Mucosa of stomach (tissue), 1 donor: Measurements from ENCODE around the gene GALNT18.

Source experiments
- H3K27me3 ChIP-seq: one replicate; pipeline ENCODE4 v1.7.0; 2013; ENCODE audit warnings: mild to moderate bottlenecking, low read length; ENCODE audit not compliant: control insufficient read depth, insufficient read depth
- H3K36me3 ChIP-seq: one replicate; pipeline ENCODE4 v1.7.0; 2013; ENCODE audit warnings: low read length; ENCODE audit not compliant: control insufficient read depth, insufficient read depth
- H3K4me1 ChIP-seq: one replicate; pipeline ENCODE4 v1.7.0; 2013; ENCODE audit warnings: mild to moderate bottlenecking, low read length; ENCODE audit not compliant: control insufficient read depth, insufficient read depth
- H3K4me3 ChIP-seq: one replicate; pipeline ENCODE4 v1.7.0; 2013; ENCODE audit warnings: low read length
- H3K9ac ChIP-seq: one replicate; pipeline ENCODE4 v1.7.0; 2013; ENCODE audit warnings: mild to moderate bottlenecking, low read length, moderate library complexity
- H3K9me3 ChIP-seq: one replicate; pipeline ENCODE4 v1.7.0; 2013; ENCODE audit warnings: mild to moderate bottlenecking, low read length, moderate library complexity; ENCODE audit not compliant: control insufficient read depth
- donor health status: Pancreatic carcinoma.

Gene GALNT18

GRCh38 chr11:11324090-11324489 lies 297.7 kb downstream of the GALNT18 start:
- Histone ChIP-seq H3K9me3 (no peaks in the 10 kb centered on the region), H3K27me3 (no peaks in the 10 kb centered on the region), H3K4me3 (no peak overlapping the region), H3K9ac (no peak overlapping the region), H3K36me3 (no peaks in the 10 kb centered on the region), H3K4me1 (no peaks in the 10 kb centered on the region)

- Histone ChIP-seq H3K27me3 (no peaks in the 10 kb centered on the region), H3K9me3 (no peaks in the 10 kb centered on the region), H3K4me1 (no peaks in the 10 kb centered on the region), H3K36me3 (no peaks in the 10 kb centered on the region), H3K4me3 (no peak overlapping the region), H3K9ac (no peak overlapping the region)
Measured at GRCh38 chr11:11322101-11322500, 299.7 kb downstream of the GALNT18 start.

GRCh38 chr11:11320825-11321224 lies 301.0 kb downstream of the GALNT18 start:
- Histone ChIP-seq H3K4me1 (no peaks in the 10 kb centered on the region), H3K4me3 (no peak overlapping the region)

GRCh38 chr11:11318961-11319360 lies 302.8 kb downstream of the GALNT18 start:
- Histone ChIP-seq H3K9me3 (no peaks in the 10 kb centered on the region), H3K36me3 (no peaks in the 10 kb centered on the region), H3K4me1 (no peaks in the 10 kb centered on the region), H3K4me3 (no peak overlapping the region), H3K9ac (no peak overlapping the region), H3K27me3 (no peaks in the 10 kb centered on the region)

More at GRCh38 chr11:11320825-11321224, 301.0 kb downstream of the GALNT18 start:
- H3K9ac ChIP-seq = no peak overlapping the region
- no peaks in the 10 kb centered on the region for H3K27me3 ChIP-seq
- H3K36me3 ChIP-seq = no peaks in the 10 kb centered on the region
- H3K9me3 ChIP-seq = no peaks in the 10 kb centered on the region

GRCh38 chr11:11318461-11318860 lies 303.3 kb downstream of the GALNT18 start:
- Histone ChIP-seq H3K9ac (no peak overlapping the region), H3K27me3 (no peaks in the 10 kb centered on the region), H3K36me3 (no peaks in the 10 kb centered on the region), H3K4me3 (no peak overlapping the region), H3K9me3 (no peaks in the 10 kb centered on the region), H3K4me1 (no peaks in the 10 kb centered on the region)

- H3K4me1 ChIP-seq = no peaks in the 10 kb centered on the region
- H3K4me3 ChIP-seq = no peak overlapping the region
- no peaks in the 10 kb centered on the region for H3K27me3 ChIP-seq
- H3K9me3 ChIP-seq = no peaks in the 10 kb centered on the region
- H3K36me3 ChIP-seq = no peaks in the 10 kb centered on the region
- H3K9ac ChIP-seq = no peak overlapping the region
Measured at GRCh38 chr11:11316651-11317230, 305.1 kb downstream of the GALNT18 start.

- no peaks in the 10 kb centered on the region for H3K4me1 ChIP-seq
- H3K9ac ChIP-seq = no peak overlapping the region
- H3K27me3 ChIP-seq = no peaks in the 10 kb centered on the region
- H3K36me3 ChIP-seq = no peaks in the 10 kb centered on the region
- no peaks in the 10 kb centered on the region for H3K9me3 ChIP-seq
- no peak overlapping the region for H3K4me3 ChIP-seq
Measured at GRCh38 chr11:11313902-11314692, 307.7 kb downstream of the GALNT18 start.

GRCh38 chr11:11313426-11313825 lies 308.4 kb downstream of the GALNT18 start:
- no peak overlapping the region for H3K4me3 ChIP-seq
- H3K36me3 ChIP-seq = no peaks in the 10 kb centered on the region
- H3K4me1 ChIP-seq = no peaks in the 10 kb centered on the region
- H3K9me3 ChIP-seq = no peaks in the 10 kb centered on the region
- no peaks in the 10 kb centered on the region for H3K27me3 ChIP-seq
- H3K9ac ChIP-seq = no peak overlapping the region

GRCh38 chr11:11312738-11313137 lies 309.1 kb downstream of the GALNT18 start:
- Histone ChIP-seq H3K9me3 (no peaks in the 10 kb centered on the region), H3K27me3 (no peaks in the 10 kb centered on the region), H3K4me1 (no peaks in the 10 kb centered on the region), H3K4me3 (no peak overlapping the region), H3K9ac (no peak overlapping the region), H3K36me3 (no peaks in the 10 kb centered on the region)

- H3K9ac ChIP-seq = no peak overlapping the region
- H3K36me3 ChIP-seq = no peaks in the 10 kb centered on the region
- H3K9me3 ChIP-seq = no peaks in the 10 kb centered on the region
- no peaks in the 10 kb centered on the region for H3K27me3 ChIP-seq
- H3K4me3 ChIP-seq = no peak overlapping the region
- H3K4me1 ChIP-seq = no peaks in the 10 kb centered on the region
Measured at GRCh38 chr11:11311169-11311568, 310.6 kb downstream of the GALNT18 start.

GRCh38 chr11:11309906-11310305 lies 311.9 kb downstream of the GALNT18 start:
- H3K9ac ChIP-seq = no peak overlapping the region
- H3K4me1 ChIP-seq = no peaks in the 10 kb centered on the region
- no peak overlapping the region for H3K4me3 ChIP-seq
- H3K27me3 ChIP-seq = no peaks in the 10 kb centered on the region
- no peaks in the 10 kb centered on the region for H3K36me3 ChIP-seq
- H3K9me3 ChIP-seq = no peaks in the 10 kb centered on the region

GRCh38 chr11:11308249-11308648 lies 313.6 kb downstream of the GALNT18 start:
- H3K27me3 ChIP-seq = no peaks in the 10 kb centered on the region
- H3K36me3 ChIP-seq = no peaks in the 10 kb centered on the region
- H3K4me3 ChIP-seq = no peak overlapping the region
- H3K9ac ChIP-seq = no peak overlapping the region
- H3K4me1 ChIP-seq = no peaks in the 10 kb centered on the region
- no peaks in the 10 kb centered on the region for H3K9me3 ChIP-seq
